Activated T-cell treated with anti-CD3 and anti-CD28 coated beads, Interleukin-2, amount 50 U/mL, for 24 hours (primary cell): ENCODE results near the gene MNS1.
"Not testable (repeated sequence)": the region's sequence is repeated elsewhere in the genome, so short reads cannot be mapped to it uniquely, and the experiment has no call there.

Experiments used
- DNase-seq: peaks from one replicate; pipeline ENCODE4 v3.0.0-alpha.2; 2020
- H3K27ac Mint-ChIP-seq: 2 replicates; pipeline ENCODE4 v1.8.0; 2020; ENCODE audit warnings: mild to moderate bottlenecking, mixed read lengths
- H3K27me3 Mint-ChIP-seq: 2 replicates; pipeline ENCODE4 v1.8.0; 2020; ENCODE audit warnings: mixed read lengths
- H3K36me3 Mint-ChIP-seq: 2 replicates; pipeline ENCODE4 v1.8.0; 2020; ENCODE audit warnings: low read depth, mixed read lengths
- H3K4me1 Mint-ChIP-seq: 2 replicates; pipeline ENCODE4 v1.8.0; 2020; ENCODE audit warnings: low read depth, mixed read lengths
- H3K4me3 Mint-ChIP-seq: 2 replicates; pipeline ENCODE4 v1.8.0; 2020; ENCODE audit warnings: mild to moderate bottlenecking, moderate library complexity, mixed read lengths
- H3K9me3 Mint-ChIP-seq: 2 replicates; pipeline ENCODE4 v1.8.0; 2020; ENCODE audit warnings: mixed read lengths

Gene MNS1

DNA sequence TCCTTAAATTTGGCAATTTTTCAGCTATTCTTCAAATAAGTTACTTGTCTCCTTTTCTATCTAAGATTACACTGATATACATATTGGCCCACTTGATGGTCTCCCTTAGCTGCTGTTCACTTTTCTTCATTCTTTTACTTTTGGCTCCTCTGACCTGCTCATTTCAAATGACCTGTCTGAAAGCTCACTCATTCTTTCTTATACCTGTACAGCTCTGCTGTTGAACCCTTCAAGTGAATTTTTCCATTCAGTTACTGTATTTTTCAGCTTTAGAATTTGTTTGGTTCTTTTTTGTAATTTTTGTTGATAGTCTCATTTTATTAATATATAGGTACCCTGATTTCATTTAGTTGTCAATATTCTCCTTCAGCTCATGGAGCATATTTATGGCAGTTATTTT lies 39.7 kb downstream of the MNS1 start:
- no peak for DNase-seq

DNA sequence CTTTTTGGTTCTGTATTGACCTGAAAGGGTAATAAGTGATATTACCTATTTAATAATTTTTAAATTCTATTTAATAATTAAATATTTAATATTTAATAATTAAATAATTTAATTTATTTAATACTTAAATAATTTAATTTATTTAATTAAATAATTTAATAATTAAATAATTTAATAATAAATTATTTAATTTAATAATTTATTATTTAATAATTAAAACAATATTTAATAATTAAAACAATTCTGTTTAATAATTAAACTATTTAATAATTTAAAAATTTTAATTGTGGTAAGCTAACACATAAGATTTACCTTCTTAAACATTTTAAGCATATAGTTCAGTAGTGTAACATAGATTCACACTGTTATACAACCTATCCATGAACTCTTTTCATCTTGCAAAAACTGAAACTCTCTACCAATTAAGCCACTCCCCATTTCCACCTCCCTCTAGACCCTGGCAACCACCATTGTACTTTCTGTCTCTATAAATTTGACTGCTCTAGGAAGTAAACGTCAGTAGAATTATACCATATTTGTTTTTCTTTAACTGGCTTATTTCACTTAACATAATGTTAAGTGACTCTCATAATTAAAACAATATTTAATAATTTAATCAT lies 51.7 kb downstream of the MNS1 start:
- H3K36me3 Mint-ChIP-seq, H3K27me3 Mint-ChIP-seq, H3K9me3 Mint-ChIP-seq, H3K4me1 Mint-ChIP-seq, H3K27ac Mint-ChIP-seq, H3K4me3 Mint-ChIP-seq, DNase-seq: not testable (repeated sequence)

More for the DNA sequence above, 39.7 kb downstream of the MNS1 start:
- H3K36me3 Mint-ChIP-seq = no peaks in the 10 kb centered on the region
- H3K4me3 Mint-ChIP-seq = no peak overlapping the region
- no peaks in the 10 kb centered on the region for H3K27me3 Mint-ChIP-seq
- no peak overlapping the region for H3K27ac Mint-ChIP-seq
- no peaks in the 10 kb centered on the region for H3K4me1 Mint-ChIP-seq
- peaks cover 6% of the 10 kb centered on the region for H3K9me3 Mint-ChIP-seq

DNA sequence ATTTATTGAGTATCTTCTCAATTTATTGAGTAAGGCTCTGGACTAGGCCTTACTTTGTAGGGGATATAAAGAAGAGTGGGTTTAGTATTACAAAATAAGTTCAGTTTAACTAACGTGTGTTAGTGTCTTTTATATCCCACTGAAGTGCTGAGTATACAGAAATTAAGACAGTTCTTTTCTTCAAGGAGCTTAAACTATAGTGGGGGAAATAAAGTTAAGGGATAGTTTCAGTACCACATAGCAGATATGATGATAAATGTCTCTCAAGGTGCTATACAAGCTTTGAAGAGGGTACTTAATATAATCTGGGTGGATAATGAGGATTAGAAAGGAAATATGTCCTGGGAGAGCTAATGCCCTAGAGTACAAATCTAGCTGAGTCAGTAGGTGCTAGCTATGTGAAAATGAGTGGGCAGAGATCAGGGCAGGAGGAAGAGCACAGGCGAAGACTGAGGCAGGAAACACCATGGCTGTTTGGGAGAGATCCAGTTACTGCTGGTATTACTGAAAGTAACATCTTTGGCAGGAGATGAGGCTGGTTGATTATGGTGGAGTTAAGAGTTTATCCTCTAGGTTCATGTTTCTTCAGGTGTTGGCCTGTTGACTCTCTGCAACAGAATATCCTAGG lies 53.7 kb downstream of the MNS1 start:
- no peaks in the 10 kb centered on the region for H3K9me3 Mint-ChIP-seq
- DNase-seq = no peak
- H3K27ac Mint-ChIP-seq = no peak overlapping the region
- H3K36me3 Mint-ChIP-seq = no peaks in the 10 kb centered on the region
- H3K4me1 Mint-ChIP-seq = no peaks in the 10 kb centered on the region
- no peaks in the 10 kb centered on the region for H3K27me3 Mint-ChIP-seq
- no peak overlapping the region for H3K4me3 Mint-ChIP-seq

DNA sequence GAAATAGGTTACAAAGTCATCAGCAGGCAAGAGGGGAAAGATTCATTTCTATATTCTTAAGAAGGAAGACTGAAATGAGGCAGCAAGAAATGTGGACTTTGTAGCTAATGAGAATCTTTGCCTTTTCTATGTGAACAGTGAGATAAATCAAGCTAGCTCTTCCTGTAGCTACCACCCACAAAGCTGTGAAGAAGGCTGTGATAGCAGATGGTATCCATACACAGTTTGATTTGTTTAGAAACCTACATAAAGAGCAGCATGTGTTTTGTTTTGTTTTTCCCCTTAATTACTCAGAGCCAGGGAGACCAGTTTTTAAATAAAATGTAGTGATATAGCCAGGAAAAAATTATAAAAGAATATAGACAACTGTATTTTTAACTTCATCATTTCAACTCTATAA lies 54.2 kb downstream of the MNS1 start:
- Mint-ChIP-seq H3K27ac (no peak overlapping the region), H3K36me3 (no peaks in the 10 kb centered on the region), H3K27me3 (no peaks in the 10 kb centered on the region), H3K4me3 (no peak overlapping the region), H3K4me1 (no peaks in the 10 kb centered on the region), H3K9me3 (no peaks in the 10 kb centered on the region)
- no peak for DNase-seq

DNA sequence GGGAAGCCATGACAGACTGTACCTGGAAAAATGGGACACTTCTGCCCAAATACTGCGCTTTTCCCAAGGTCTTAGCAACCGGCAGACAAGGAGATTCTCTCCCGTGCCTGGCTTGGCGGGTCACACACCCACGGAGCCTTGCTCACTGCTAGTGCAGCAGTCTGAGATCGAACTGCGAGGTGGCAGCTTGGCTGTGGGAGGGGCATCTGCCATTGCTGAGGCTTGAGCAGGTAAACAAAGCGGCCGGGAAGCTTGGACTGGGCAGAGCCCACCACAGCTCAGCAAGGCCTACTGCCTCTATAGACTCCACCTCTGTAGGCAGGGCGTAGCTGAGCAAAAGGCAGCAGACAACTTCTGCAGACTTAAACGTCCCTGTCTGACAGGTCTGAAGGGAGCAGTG lies 65.7 kb downstream of the MNS1 start:
- H3K36me3 Mint-ChIP-seq, H3K27ac Mint-ChIP-seq, DNase-seq, H3K4me3 Mint-ChIP-seq, H3K9me3 Mint-ChIP-seq, H3K4me1 Mint-ChIP-seq: not testable (repeated sequence)
- H3K27me3 Mint-ChIP-seq = peaks cover 23% of the 10 kb centered on the region

DNA sequence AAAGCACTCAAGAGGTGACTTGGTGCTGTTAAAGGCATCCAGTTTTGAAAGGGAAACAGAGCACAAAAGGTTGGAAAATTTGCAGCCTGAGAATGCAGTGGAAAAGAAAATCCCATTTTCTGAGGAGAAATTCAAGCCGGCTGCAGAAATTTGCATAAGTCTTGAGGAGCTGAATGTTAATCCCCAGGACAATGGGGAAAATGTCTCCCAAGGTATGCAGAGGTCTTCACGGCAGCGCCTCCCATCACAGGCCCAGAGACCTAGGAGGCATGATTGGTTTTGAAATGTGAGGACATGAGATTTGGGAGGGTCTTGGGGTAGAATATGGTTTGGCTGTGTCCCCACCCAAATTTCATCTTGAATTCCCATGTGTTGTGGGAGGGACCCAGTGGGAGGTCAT lies 67.6 kb downstream of the MNS1 start:
- H3K4me3 Mint-ChIP-seq, H3K36me3 Mint-ChIP-seq, H3K9me3 Mint-ChIP-seq, DNase-seq, H3K4me1 Mint-ChIP-seq, H3K27ac Mint-ChIP-seq: not testable (repeated sequence)
- H3K27me3 Mint-ChIP-seq = peaks cover 20% of the 10 kb centered on the region

DNA sequence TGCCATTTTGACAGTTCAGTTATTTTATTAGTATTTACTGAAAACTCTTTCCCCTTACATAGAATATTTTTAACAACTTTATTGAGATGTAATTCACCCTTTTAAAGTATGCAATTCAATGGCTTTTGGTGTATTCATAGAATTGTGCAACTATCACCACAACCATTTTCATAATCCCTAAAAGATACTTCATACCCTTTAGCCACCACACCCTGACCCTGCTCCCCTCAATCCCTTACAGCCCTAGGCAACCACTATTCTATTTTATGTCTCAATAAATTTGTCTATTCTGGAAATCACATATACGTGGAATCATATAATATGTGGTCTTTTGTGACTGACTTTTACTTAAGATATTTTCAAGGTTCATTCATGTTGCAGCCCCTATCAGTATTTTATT lies 70.0 kb downstream of the MNS1 start:
- peaks cover 4% of the 10 kb centered on the region for H3K4me1 Mint-ChIP-seq
- H3K4me3 Mint-ChIP-seq = no peak overlapping the region
- H3K27ac Mint-ChIP-seq = no peak overlapping the region
- DNase-seq = no peak
- peaks cover 8% of the 10 kb centered on the region for H3K27me3 Mint-ChIP-seq
- H3K9me3 Mint-ChIP-seq = no peaks in the 10 kb centered on the region
- no peaks in the 10 kb centered on the region for H3K36me3 Mint-ChIP-seq

DNA sequence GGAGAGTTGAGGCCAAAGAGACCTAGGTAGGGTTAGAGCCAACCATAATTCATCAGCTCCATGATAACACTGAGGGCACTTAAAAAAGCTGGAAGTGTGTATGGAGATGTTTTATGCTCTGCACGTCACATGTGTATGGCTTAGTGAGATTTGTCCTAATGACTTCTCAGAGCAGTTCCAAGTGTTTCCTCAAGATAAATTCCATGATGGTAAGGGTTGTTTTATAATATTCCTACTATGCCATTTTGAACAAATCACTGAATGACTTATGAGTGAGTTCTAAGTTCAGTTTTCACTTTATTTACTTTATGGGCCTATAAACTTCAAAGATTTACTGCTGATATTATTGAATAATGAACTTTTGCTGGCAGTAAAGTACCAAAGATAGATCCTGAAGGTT lies 71.7 kb downstream of the MNS1 start:
- H3K27ac Mint-ChIP-seq = no peak overlapping the region
- H3K4me1 Mint-ChIP-seq = peaks cover 4% of the 10 kb centered on the region
- DNase-seq = no peak
- H3K4me3 Mint-ChIP-seq = no peak overlapping the region
- H3K9me3 Mint-ChIP-seq = no peaks in the 10 kb centered on the region
- H3K36me3 Mint-ChIP-seq = no peaks in the 10 kb centered on the region
- H3K27me3 Mint-ChIP-seq = peaks cover 5% of the 10 kb centered on the region

DNA sequence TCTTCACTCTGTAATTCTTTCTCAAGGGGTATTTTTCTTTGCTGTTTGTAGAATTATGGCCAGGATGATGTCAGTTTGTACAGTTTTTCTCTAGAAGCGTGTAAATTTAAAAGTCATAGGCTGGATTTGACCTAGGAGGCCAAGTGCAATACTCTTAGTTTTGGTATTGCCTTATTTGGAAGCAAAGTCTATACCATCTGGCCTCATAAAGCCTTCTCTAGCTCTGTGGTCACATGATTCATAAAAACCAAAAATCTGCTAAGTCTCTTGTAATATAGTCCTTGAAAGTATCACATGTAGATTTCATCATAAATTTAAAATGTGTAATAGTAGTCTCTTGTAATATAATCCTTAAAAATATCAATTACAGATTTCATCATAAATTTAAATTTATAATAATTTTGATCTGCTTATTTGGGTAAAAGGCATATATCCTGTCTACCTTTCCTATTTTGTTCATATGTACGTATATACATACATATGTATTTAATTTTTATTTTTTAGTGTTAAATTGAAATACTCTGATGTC lies 74.1 kb downstream of the MNS1 start:
- H3K9me3 Mint-ChIP-seq = no peaks in the 10 kb centered on the region
- peaks cover 2% of the 10 kb centered on the region for H3K27me3 Mint-ChIP-seq
- no peak overlapping the region for H3K27ac Mint-ChIP-seq
- DNase-seq = no peak
- H3K36me3 Mint-ChIP-seq = no peaks in the 10 kb centered on the region
- H3K4me1 Mint-ChIP-seq = peaks cover 4% of the 10 kb centered on the region
- no peak overlapping the region for H3K4me3 Mint-ChIP-seq

DNA sequence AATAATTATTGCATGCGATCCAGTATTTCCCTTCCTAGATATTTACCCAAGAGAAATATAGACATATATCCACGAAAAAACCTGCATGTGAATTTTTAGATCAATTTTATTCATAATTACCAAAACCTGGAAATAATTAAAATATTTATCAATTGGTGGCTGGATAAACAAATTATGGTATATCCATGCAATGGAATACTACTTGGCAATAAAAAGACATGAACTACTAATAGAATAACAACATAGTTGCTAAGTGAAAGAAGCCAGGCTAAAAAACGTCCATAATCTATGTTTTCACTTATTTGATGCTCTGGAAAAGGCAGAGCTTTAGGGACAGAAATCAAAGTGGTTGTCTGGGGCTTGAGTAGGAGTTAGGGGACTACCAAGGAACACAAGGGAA lies 79.0 kb downstream of the MNS1 start:
- Mint-ChIP-seq H3K9me3 (peaks cover 5% of the 10 kb centered on the region), H3K27me3 (peaks cover 2% of the 10 kb centered on the region), H3K4me1 (peaks cover 4% of the 10 kb centered on the region), H3K27ac (no peak overlapping the region), H3K4me3 (no peak overlapping the region), H3K36me3 (no peaks in the 10 kb centered on the region)
- DNase-seq = no peak

DNA sequence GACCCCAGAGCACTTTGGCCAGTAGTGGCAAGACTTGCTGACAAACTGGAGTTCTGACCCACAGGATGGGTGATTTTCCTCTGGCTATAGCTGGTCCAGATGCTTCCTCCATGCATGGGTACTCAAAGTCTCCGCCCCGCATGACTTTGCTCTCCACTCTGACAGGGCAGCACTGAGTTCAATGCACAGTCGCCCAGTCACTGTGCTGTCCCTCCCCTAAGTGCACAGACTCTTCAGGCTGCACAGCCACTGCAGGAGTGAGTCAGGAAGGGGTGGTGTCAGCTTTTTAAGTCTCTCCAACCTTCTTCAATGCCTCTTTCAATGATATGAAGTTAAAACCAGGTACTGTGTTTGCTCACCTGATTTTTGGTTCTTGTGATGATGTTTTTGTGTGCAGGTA lies 81.9 kb downstream of the MNS1 start:
- DNase-seq = no peak

More for the DNA sequence above, 81.9 kb downstream of the MNS1 start:
- H3K27ac Mint-ChIP-seq = no peak overlapping the region
- H3K27me3 Mint-ChIP-seq = peaks cover 6% of the 10 kb centered on the region
- no peak overlapping the region for H3K4me3 Mint-ChIP-seq
- H3K9me3 Mint-ChIP-seq = peaks cover 23% of the 10 kb centered on the region
- H3K4me1 Mint-ChIP-seq = no peaks in the 10 kb centered on the region
- no peaks in the 10 kb centered on the region for H3K36me3 Mint-ChIP-seq
